Hematopoietic multipotent progenitor cell treated with erythropoietin and hydrocortisone succinate and interleukin-3 and kit ligand, for 8 days (in vitro differentiated cells): ENCODE measurements around the gene DCST2.
"Not testable (repeated sequence)": the region's sequence is repeated elsewhere in the genome, so short reads cannot be mapped to it uniquely, and the experiment has no call there.

Experiments
- DNase-seq: peaks from one replicate; pipeline ENCODE4 v3.0.0-alpha.2; 2015

DCST2 gene

DNA sequence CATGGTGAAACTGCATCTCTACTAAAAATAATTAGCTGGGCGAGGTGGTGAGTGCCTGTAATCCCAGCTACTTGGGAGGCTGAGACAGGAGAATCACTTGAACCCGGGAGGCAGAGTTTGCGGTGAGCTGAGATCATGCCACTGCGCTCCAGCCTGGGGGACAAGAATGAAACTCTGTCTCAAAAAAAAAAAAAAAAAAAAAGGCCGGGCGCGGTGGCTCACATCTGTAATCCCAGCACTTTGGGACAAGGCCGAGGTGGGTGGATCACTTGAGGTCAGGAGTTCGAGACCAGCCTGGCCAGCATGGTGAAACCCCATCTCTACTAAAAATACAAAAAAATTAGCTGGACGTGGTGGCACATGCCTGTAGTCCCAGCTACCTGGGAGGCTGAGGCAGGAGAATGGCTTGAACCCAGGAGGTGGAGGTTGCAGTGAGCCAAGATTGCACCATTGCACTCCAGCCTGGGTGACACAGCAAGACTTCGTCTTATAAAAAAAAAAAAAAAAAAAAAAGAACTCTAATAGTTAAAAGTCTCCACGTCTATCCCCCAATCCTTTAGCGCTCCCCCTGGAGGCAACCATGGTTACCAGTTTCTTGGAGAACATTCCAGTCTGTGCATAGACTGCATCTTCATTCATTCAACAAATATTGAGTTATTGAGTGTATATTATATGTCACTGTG lies 38.1 kb downstream of the DCST2 start:
- peak; percentile 84 for DNase-seq

- no peak for DNase-seq
Observed at GRCh38 chr1:154994591-154994990, 39.0 kb downstream of the DCST2 start.

- no peak for DNase-seq
Observed at GRCh38 chr1:154994269-154994587, 39.4 kb downstream of the DCST2 start.

GRCh38 chr1:154993572-154994268 lies 39.9 kb downstream of the DCST2 start, which contains the start of gene LENEP:
Gene LENEP, plus strand, starts transcription at chr1:154993586. Its CDS starts 22 bp downstream, at chr1:154993608.
- no peak for DNase-seq

DNA sequence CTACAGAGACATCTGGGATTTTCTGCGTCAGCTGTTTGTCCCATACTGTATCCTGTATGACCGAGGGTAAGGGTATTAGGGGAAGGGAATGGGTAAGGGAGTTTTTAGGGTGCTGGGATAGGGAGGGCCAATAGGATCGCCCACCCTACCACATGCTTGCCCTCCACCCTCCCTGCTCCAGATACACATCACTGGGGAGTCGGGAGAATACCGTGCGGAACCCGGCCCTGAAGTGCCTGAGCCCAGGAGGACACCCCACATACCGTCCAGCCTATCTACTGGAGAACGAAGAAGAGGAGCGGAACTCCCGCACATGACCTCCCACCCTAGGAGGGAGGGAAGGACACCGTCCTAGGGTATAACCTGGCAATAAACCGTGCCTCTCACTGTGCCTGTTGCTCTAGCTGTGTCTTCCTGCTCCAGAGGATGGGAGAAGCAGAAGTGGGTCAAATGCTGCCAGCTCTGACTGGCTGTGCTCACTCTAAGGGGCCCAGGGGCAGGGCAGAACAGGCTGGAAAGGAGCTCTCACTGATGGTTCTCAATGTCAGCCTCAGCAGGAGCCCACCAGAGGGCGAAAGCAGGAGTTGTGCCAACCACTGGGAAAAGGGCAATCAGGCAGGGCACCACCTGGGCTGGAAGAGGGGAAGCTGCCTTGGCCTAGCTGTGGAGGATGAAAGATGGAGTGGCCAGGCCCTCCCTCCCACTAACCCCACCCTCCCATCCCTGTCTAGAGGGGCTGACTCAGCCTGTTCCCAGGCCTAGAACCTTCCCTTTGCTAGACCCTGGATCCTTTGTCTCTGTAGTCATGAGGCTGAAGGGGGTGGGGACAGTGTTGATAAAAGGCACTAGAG lies 40.6 kb downstream of the DCST2 start:
- DNase-seq = peak; percentile 67

DNA sequence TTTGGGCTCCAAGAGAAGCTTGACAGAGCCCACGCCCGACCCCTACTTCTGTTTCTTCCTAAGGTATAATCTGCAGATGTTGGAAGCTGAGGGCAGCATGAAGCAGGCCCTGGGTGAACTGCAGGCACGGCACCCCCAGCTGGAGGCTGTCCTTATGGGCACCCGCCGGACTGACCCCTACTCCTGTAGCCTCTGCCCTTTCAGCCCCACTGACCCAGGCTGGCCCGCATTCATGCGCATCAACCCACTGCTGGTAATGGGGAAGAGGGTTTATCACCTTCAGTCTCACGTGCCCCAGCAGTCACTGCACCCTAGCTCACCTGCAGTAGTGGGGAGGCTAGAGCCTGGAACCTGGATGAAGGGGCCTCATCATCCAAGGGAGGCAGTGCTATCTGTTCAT lies 43.3 kb downstream of the DCST2 start:
- DNase-seq = no peak

- no peak for DNase-seq
Observed at GRCh38 chr1:154989195-154989860, 44.3 kb downstream of the DCST2 start.

DNA sequence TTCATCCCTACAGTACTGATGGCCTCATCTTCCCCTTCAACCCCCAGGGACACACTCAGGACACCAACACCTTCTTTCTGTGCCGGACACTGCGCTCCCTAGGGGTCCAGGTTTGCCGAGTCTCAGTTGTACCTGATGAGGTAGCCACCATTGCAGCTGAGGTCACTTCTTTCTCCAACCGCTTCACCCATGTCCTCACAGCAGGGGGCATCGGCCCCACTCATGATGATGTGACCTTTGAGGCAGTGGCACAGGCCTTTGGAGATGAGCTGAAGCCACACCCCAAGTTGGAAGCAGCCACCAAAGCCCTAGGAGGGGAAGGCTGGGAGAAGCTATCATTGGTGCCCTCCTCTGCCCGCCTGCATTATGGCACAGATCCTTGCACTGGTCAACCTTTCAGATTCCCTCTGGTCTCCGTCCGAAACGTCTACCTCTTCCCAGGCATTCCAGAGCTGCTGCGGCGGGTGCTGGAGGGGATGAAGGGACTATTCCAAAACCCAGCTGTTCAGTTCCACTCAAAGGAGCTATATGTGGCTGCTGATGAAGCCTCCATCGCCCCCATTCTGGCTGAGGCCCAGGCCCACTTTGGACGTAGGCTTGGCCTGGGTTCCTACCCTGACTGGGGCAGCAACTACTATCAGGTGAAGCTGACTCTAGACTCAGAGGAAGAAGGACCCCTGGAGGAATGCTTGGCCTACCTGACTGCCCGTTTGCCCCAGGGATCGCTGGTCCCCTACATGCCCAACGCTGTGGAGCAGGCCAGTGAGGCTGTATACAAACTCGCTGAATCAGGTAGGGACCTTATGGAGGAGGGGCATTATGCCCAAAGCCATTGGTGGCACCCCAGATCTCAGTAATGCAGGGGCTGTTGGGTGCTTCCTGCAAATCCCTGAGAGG lies 45.3 kb downstream of the DCST2 start:
- DNase-seq = peak; percentile 62

DNA sequence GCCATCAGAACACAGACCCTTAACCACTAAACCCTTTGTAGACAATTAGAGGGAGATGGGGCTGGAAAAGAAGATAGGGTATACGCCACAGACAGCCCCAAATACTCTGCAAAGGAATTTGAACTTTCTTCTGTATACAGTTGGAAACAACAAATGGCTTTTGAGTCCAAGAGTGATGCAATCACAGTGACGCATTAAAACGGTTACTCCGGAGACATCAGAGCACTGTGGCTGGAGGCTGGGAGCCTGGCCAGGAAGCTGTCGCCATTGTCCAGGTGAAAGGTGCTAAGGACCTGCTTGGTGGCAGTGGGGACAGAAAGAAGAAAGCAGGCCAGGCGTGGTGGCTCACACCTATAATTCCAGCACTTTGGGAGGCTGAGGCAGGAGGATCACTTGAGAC lies 46.3 kb downstream of the DCST2 start:
- DNase-seq = no peak

GRCh38 chr1:154986736-154987135 lies 46.8 kb downstream of the DCST2 start:
- DNase-seq = not testable (repeated sequence)

GRCh38 chr1:154983776-154984466 lies 49.7 kb downstream of the DCST2 start:
- DNase-seq = no peak

GRCh38 chr1:154982897-154983648 lies 50.5 kb downstream of the DCST2 start, which contains the start of gene FLAD1:
Gene FLAD1, plus strand, starts transcription at chr1:154983344. Its CDS starts 351 bp downstream, at chr1:154983695.
- peak; percentile 100 for DNase-seq

DNA sequence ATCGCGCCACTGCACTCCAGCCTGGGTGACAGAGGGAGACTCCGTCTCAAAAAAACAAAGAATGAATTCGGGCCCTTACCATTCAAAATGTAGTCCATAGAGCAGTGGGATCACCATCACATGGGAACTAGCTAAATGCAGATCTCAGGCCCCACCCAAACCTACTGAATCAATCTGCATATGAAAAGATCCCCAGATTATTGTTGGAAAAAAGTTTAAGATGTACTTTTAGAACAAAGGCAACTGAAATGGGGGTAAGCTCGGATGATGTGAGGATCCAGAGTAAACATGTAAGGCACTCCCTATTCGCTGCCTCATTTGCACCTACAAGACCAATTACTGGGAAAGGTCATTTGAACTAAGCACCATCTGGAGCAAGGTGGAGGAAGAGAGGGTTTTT lies 51.2 kb downstream of the DCST2 start:
- peak; percentile 33 for DNase-seq

- DNase-seq = no peak
Observed at GRCh38 chr1:154978360-154978759, 55.2 kb downstream of the DCST2 start.

DNA sequence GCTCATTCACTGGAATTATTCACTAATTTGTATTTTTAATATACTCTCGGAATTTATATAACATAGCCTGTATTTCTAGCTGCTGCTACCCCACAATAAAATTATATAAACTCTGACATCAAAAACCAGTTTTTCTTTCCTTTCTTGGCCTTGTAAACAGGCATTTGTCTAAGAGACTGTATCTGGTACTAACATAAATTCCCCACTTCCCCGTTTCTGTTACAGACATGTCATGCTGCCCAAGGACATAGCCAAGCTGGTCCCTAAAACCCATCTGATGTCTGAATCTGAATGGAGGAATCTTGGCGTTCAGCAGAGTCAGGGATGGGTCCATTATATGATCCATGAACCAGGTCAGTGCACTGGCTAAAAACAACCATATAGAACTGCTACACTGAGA lies 55.8 kb downstream of the DCST2 start:
- DNase-seq = not testable (repeated sequence)

GRCh38 chr1:154975409-154976059 lies 58.0 kb downstream of the DCST2 start:
- peak; percentile 52 for DNase-seq

DNA sequence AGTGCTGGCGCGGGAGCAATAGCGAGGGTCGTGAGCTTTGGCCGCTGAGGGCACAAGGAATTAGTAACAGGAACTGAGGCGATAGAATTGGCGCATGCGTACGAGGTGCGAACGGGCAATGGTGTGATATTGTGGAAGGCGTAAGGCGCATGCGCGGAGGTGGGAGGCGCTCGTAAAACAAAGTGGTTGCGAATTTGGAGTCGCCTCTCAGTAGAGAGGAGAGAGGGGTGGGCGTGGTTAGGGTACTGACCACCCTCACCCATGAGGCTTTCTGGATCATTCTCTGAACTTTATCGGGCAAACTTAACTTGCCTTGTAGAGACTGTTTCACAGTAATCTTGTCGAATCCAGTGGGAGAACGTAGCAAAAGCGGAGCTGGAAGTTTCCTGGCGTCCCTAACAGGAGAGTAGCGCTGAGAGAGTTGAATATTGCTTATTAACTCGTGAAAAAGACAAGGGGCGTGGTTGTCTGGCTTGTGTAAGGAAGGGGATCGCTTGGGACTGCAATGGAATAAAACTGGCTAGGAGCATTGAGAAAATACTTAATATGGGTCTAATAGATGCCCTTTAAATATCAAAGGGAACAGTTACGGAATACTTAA lies 58.7 kb downstream of the DCST2 start:
- DNase-seq = peak; percentile 99

DNA sequence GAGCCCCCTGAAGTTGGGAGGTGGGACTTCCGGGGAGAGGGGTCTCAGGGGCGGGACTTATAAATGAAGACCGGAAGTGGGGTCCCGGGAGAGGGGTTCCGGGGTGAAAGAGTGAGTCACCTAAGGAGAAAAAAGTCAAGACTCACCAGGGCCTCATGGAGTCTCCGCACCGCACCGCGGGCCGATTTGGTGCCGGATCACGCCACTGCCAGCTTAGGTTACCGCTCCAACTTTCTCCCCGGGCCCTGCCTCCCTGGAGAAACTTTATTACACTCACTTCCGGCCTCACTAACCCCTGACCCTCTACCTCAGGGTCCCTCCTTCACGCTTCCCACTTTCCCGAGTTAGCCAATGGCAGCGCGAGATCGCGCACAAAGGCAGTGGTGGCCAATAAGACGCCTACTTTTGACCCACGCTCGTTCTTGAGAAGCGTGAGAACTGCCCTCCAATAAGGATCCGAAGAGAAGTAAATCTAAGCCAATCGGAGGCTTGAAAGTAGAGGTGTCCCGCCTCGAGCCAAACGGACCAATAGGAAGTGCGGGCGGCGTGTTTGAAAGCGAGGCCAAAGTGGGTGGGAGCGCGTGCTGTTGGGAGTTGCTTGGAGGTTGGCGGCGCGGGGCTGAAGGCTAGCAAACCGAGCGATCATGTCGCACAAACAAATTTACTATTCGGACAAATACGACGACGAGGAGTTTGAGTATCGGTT lies 59.3 kb downstream of the DCST2 start, which contains the start of gene CKS1B:
CKS1B (plus strand) TSS at position 580 of the 706 bp plus-strand sequence; CDS start at position 645, 65 bp downstream.
- peak; percentile 100 for DNase-seq
